H9 (cell line): ENCODE results near the gene KRTAP4-5. TPM values are rescaled to one million over a fixed set of nuclear protein-coding genes. Genes with fewer than 3 reads are reported as not detected.

ENCODE experiments used
- DNase-seq: peaks from one replicate; pipeline ENCODE4 v3.0.0-alpha.2; 2017
- H2AFZ ChIP-seq: one replicate; pipeline ENCODE4 v1.6.1; 2013; ENCODE audit warnings: mild to moderate bottlenecking, low read length, control low read depth, moderate library complexity
- H2AK5ac ChIP-seq: 2 replicates; pipeline ENCODE4 v1.6.1; 2013; ENCODE audit warnings: low read length, control low read depth, mixed read lengths; ENCODE audit not compliant: insufficient read length
- H2BK120ac ChIP-seq: one replicate; pipeline ENCODE4 v1.6.1; 2013; ENCODE audit warnings: low read depth, mild to moderate bottlenecking, low read length, control low read depth, inconsistent platforms; ENCODE audit not compliant: poor library complexity, severe bottlenecking
- H2BK12ac ChIP-seq: 2 replicates; pipeline ENCODE4 v1.6.1; 2013; ENCODE audit warnings: low read length, control low read depth, mixed read lengths, low read depth; ENCODE audit not compliant: insufficient read length
- H2BK15ac ChIP-seq: 2 replicates; pipeline ENCODE4 v1.6.1; 2013; ENCODE audit warnings: low read depth, low read length, control low read depth
- H2BK20ac ChIP-seq: one replicate; pipeline ENCODE4 v1.6.1; 2013; ENCODE audit warnings: low read depth, mild to moderate bottlenecking, low read length, control low read depth, inconsistent platforms; ENCODE audit not compliant: poor library complexity, severe bottlenecking
- H2BK5ac ChIP-seq: 2 replicates; pipeline ENCODE4 v1.6.1; 2013; ENCODE audit warnings: low read length, control low read depth, mixed read lengths; ENCODE audit not compliant: insufficient read length
- H3K14ac ChIP-seq: 2 replicates; pipeline ENCODE4 v1.6.1; 2013; ENCODE audit warnings: low read length, control low read depth; ENCODE audit not compliant: insufficient read depth
- H3K18ac ChIP-seq: 2 replicates; pipeline ENCODE4 v1.6.1; 2013; ENCODE audit warnings: low read depth, mild to moderate bottlenecking, mixed read lengths, low read length, control low read depth; ENCODE audit not compliant: insufficient read length
- H3K23ac ChIP-seq: 2 replicates; pipeline ENCODE4 v1.6.1; 2013; ENCODE audit warnings: low read length, control low read depth, mixed read lengths, low read depth; ENCODE audit not compliant: insufficient read length
- H3K23me2 ChIP-seq: 2 replicates; pipeline ENCODE4 v1.6.1; 2013; ENCODE audit warnings: low read depth, mild to moderate bottlenecking, mixed read lengths, low read length, control low read depth; ENCODE audit not compliant: insufficient read length, poor library complexity, severe bottlenecking
- H3K27ac ChIP-seq: 2 replicates; pipeline ENCODE4 v1.5.1; 2013; ENCODE audit warnings: low read length, control low read depth, mixed read lengths, low read depth; ENCODE audit not compliant: insufficient read length
- H3K27me3 ChIP-seq: 2 replicates; pipeline ENCODE4 v1.6.1; 2013; ENCODE audit warnings: low read length, control low read depth, inconsistent platforms; ENCODE audit not compliant: insufficient read depth
- H3K4ac ChIP-seq: 2 replicates; pipeline ENCODE4 v1.6.1; 2013; ENCODE audit warnings: low read depth, mild to moderate bottlenecking, control low read depth, inconsistent platforms, low read length, moderate library complexity
- H3K4me1 ChIP-seq: 2 replicates; pipeline ENCODE4 v1.6.1; 2013; ENCODE audit warnings: low read length, control low read depth, inconsistent platforms; ENCODE audit not compliant: insufficient read depth
- H3K4me2 ChIP-seq: 2 replicates; pipeline ENCODE4 v1.6.1; 2013; ENCODE audit warnings: low read length, control low read depth, mixed read lengths; ENCODE audit not compliant: insufficient read length, insufficient read depth
- H3K56ac ChIP-seq: 2 replicates; pipeline ENCODE4 v1.6.1; 2013; ENCODE audit warnings: low read depth, mild to moderate bottlenecking, mixed read lengths, low read length, control low read depth; ENCODE audit not compliant: insufficient read length
- H3K79me1 ChIP-seq: 2 replicates; pipeline ENCODE4 v1.6.1; 2013; ENCODE audit warnings: low read depth, mild to moderate bottlenecking, moderate library complexity, low read length, control low read depth, inconsistent platforms; ENCODE audit not compliant: insufficient read depth, poor library complexity, severe bottlenecking
- H3K79me2 ChIP-seq: 2 replicates; pipeline ENCODE4 v1.6.1; 2013; ENCODE audit warnings: low read length, control low read depth, inconsistent platforms; ENCODE audit not compliant: insufficient read depth
- H3K9ac ChIP-seq: 2 replicates; pipeline ENCODE4 v1.6.1; 2013; ENCODE audit warnings: low read length, control low read depth, mixed read lengths; ENCODE audit not compliant: insufficient read length; ENCODE audit errors: extremely low read depth
- H3K9me3 ChIP-seq: one replicate; pipeline ENCODE4 v1.6.1; 2013; ENCODE audit warnings: low read depth, low read length, inconsistent platforms; ENCODE audit not compliant: control insufficient read depth
- H3T11ph ChIP-seq: one replicate; pipeline ENCODE4 v1.6.1; 2013; ENCODE audit warnings: mild to moderate bottlenecking, low read length, control low read depth, inconsistent platforms
- H4K20me1 ChIP-seq: one replicate; pipeline ENCODE4 v1.6.1; 2013; ENCODE audit not compliant: control insufficient read depth, insufficient read length, insufficient read depth
- H4K5ac ChIP-seq: 2 replicates; pipeline ENCODE4 v1.6.1; 2013; ENCODE audit warnings: low read depth, mild to moderate bottlenecking, mixed read lengths, low read length, control low read depth; ENCODE audit not compliant: insufficient read length
- H4K8ac ChIP-seq: replicated peaks from 2 replicates; pipeline ENCODE4 v1.6.1; 2013; ENCODE audit warnings: low read length, control low read depth, mixed read lengths, low read depth; ENCODE audit not compliant: insufficient read length
- H4K91ac ChIP-seq: 2 replicates; pipeline ENCODE4 v1.6.1; 2013; ENCODE audit warnings: low read depth, mild to moderate bottlenecking, moderate library complexity, mixed read lengths, low read length, control low read depth; ENCODE audit not compliant: insufficient read length
- H3K27ac Mint-ChIP-seq, 3 experiments: 2 replicates in 2 of 3; 3 replicates in 1 of 3; pipeline ENCODE4 v1.8.0; 2020 to 2021; ENCODE audit warnings: mixed read lengths in 3 of 3, mild to moderate bottlenecking in 1 of 3, moderate library complexity in 1 of 3
- H3K27me3 Mint-ChIP-seq: 2 replicates; pipeline ENCODE4 v1.8.0; 2021; ENCODE audit warnings: low read depth, mild to moderate bottlenecking, moderate library complexity, mixed read lengths
- H3K36me3 Mint-ChIP-seq, 3 experiments: 2 replicates in 2 of 3; 3 replicates in 1 of 3; pipeline ENCODE4 v1.8.0; 2020 to 2021; ENCODE audit warnings: low read depth in 3 of 3, mixed read lengths in 3 of 3; ENCODE audit not compliant: insufficient read depth in 1 of 3
- H3K4me1 Mint-ChIP-seq, 2 experiments: 2 replicates each; pipeline ENCODE4 v1.8.0; 2020; ENCODE audit warnings: mixed read lengths in 2 of 2
- H3K4me3 Mint-ChIP-seq, 2 experiments: 2 replicates in 1 of 2; 3 replicates in 1 of 2; pipeline ENCODE4 v1.8.0; 2020 to 2021; ENCODE audit warnings: mild to moderate bottlenecking in 2 of 2, mixed read lengths in 2 of 2, moderate library complexity in 1 of 2
- H3K9me3 Mint-ChIP-seq, 2 experiments: 2 replicates in 1 of 2; 3 replicates in 1 of 2; pipeline ENCODE4 v1.8.0; 2020; ENCODE audit warnings: mild to moderate bottlenecking in 2 of 2, mixed read lengths in 2 of 2, moderate library complexity in 1 of 2
- CTCF ChIP-seq: fragments of 200-600 bp; sonication (generic); conservative IDR thresholded peaks from 3 replicates; pipeline ENCODE4 v1.8.0; 2021; ENCODE audit warnings: antibody characterized with exemption, mild to moderate bottlenecking
- WGBS: extraction: QIAGEN DNeasy Blood & Tissue Kit; methylation state at CpG from one replicate; pipeline ENCODE4 v1.1.7; 2013; ENCODE audit warnings: missing lambda C conversion rate, low lambda C conversion rate, mixed read lengths; ENCODE audit not compliant: insufficient read length; ENCODE audit errors: extremely low coverage; 5-methylcytosine and 5-hydroxymethylcytosine counted together
- total RNA-seq: library from RNA; stranded (reverse); gene quantifications from 2 replicates; pipeline ENCODE4 v1.2.1, GENCODE V29; 2021

Gene KRTAP4-5
- total RNA-seq, 1 experiment from 2014 or later: not detected

- no peaks in the 10 kb centered on the region for H3K79me2 ChIP-seq
- H3K9me3 ChIP-seq: no peaks in the 10 kb centered on the region
- no peaks in the 10 kb centered on the region for H3K79me1 ChIP-seq
- no peaks in the 10 kb centered on the region for H3K4me1 ChIP-seq
- H2BK20ac ChIP-seq: no peak overlapping the region
- H2BK5ac ChIP-seq: no peak overlapping the region
- H3K27ac ChIP-seq: no peak overlapping the region
- Mint-ChIP-seq H3K36me3 (no peaks in the 10 kb centered on the region), H3K9me3 (no peaks in the 10 kb centered on the region; a peak in 2 of 5 replicates), H3K27me3 (no peaks in the 10 kb centered on the region; the same call in 1 of the 2 replicates), H3K27ac (no peak overlapping the region; a peak in 1 of 7 replicates), H3K4me3 (no peak overlapping the region), H3K4me1 (0 out of 4 replicates have a peak, but pooled peaks cover 0 to 3% of the 10 kb centered on the region in 2 experiments)
- H3K23me2 ChIP-seq: no peaks in the 10 kb centered on the region
- WGBS: no CpG with 5 or more reads among the region's 1 CpG
- no peak overlapping the region for H4K8ac ChIP-seq
- H2BK15ac ChIP-seq: no peak overlapping the region
- H4K20me1 ChIP-seq: no peaks in the 10 kb centered on the region
- H2AFZ ChIP-seq: no peak overlapping the region
- DNase-seq: no peak
- no peak overlapping the region for H4K5ac ChIP-seq
- no peak overlapping the region for H4K91ac ChIP-seq
- H3K56ac ChIP-seq: no peak overlapping the region
- no peak overlapping the region for H2AK5ac ChIP-seq
- H3K18ac ChIP-seq: no peak overlapping the region
- H2BK120ac ChIP-seq: no peak overlapping the region
- no peaks in the 10 kb centered on the region for H3K27me3 ChIP-seq
- H3K23ac ChIP-seq: no peak overlapping the region
- H3K4ac ChIP-seq: no peak overlapping the region
- H3K9ac ChIP-seq: no peak overlapping the region
- no peak for TF ChIP-seq CTCF
- H3T11ph ChIP-seq: no peak overlapping the region
- H2BK12ac ChIP-seq: no peak overlapping the region
- no peak overlapping the region for H3K14ac ChIP-seq
- H3K4me2 ChIP-seq: no peak overlapping the region
Measured at GRCh38 chr17:41178843-41179616, 29.4 kb upstream of the KRTAP4-5 start.
